MM.1S (cell line): ENCODE measurements around the gene ACP1.

Experiments used
- CTCF ChIP-seq: fragments of 300-600 bp; sonication (generic); IDR thresholded peaks from 2 replicates; pipeline ENCODE4 v1.5.1; 2016; ENCODE audit warnings: antibody characterized with exemption, low read length, mixed read lengths
- EZH2 ChIP-seq: fragments of 300-600 bp; sonication (generic); optimal IDR thresholded peaks from 2 replicates; pipeline ENCODE3; 2017; ENCODE audit warnings: low read depth, mild to moderate bottlenecking, antibody characterized with exemption, low read length, mixed read lengths

- TF ChIP-seq CTCF (no peak), EZH2 (no peak)
These were observed 814 bp upstream of the ACP1 start, which contains the start of gene SH3YL1 for GRCh38 chr2:263774-264492.
